Keratinocyte (primary cell): ENCODE data around the gene FZR1.

Experiments
- EZH2 ChIP-seq: IDR thresholded peaks from one replicate; pipeline ENCODE4 v1.6.1; 2012; ENCODE audit warnings: inconsistent platforms, mild to moderate bottlenecking, low read length, moderate library complexity
- TF ChIP-seq, protein P1 (sequence below), 3 experiments: IDR thresholded peaks in 1 of 3; conservative IDR thresholded peaks in 1 of 3; optimal IDR thresholded peaks in 1 of 3; 2 replicates in 2 of 3; 3 replicates in 1 of 3; pipeline versions ENCODE3 to v1.5.1; 2011; ENCODE audit warnings: low read length in 3 of 3, mild to moderate bottlenecking in 3 of 3, moderate library complexity in 2 of 3, control low read depth in 1 of 3, inconsistent platforms in 1 of 3; ENCODE audit not compliant: insufficient read depth in 2 of 3; ENCODE audit errors: extremely low read depth in 1 of 3

- TF ChIP-seq, protein P1, sequence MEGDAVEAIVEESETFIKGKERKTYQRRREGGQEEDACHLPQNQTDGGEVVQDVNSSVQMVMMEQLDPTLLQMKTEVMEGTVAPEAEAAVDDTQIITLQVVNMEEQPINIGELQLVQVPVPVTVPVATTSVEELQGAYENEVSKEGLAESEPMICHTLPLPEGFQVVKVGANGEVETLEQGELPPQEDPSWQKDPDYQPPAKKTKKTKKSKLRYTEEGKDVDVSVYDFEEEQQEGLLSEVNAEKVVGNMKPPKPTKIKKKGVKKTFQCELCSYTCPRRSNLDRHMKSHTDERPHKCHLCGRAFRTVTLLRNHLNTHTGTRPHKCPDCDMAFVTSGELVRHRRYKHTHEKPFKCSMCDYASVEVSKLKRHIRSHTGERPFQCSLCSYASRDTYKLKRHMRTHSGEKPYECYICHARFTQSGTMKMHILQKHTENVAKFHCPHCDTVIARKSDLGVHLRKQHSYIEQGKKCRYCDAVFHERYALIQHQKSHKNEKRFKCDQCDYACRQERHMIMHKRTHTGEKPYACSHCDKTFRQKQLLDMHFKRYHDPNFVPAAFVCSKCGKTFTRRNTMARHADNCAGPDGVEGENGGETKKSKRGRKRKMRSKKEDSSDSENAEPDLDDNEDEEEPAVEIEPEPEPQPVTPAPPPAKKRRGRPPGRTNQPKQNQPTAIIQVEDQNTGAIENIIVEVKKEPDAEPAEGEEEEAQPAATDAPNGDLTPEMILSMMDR (optimal IDR thresholded peaks at IDR 0.05 in 1 of 3, IDR thresholded peaks at IDR 0.05 in 1 of 3, conservative IDR thresholded peaks at IDR 0.05 in 1 of 3; ENCODE audit: extremely low read depth in 1 of 3, insufficient read depth in 2 of 3, low read length in 3 of 3), result no peak
- no peak for TF ChIP-seq EZH2
Measured at GRCh38 chr19:3519126-3519525, 13.0 kb downstream of the FZR1 start.
